Skeletal muscle tissue (tissue), 4 donors: Measurements from ENCODE around the gene REPIN1. TPM values are rescaled to one million over a fixed set of nuclear protein-coding genes. Genes with fewer than 3 reads are reported as not detected.

Experiments used
- H3K27ac ChIP-seq: one replicate; pipeline ENCODE4 v1.7.0; 2013; ENCODE audit warnings: mild to moderate bottlenecking, low read depth, low read length, inconsistent platforms
- H3K27me3 ChIP-seq, 3 donors: one replicate each; pipeline ENCODE4 v1.7.0; 2013; ENCODE audit warnings: low read length in 3 of 3; ENCODE audit not compliant: control insufficient read depth in 3 of 3, insufficient read depth in 3 of 3
- H3K36me3 ChIP-seq, 3 donors: one replicate each; pipeline ENCODE4 v1.7.0; 2013; ENCODE audit warnings: low read length in 3 of 3; ENCODE audit not compliant: control insufficient read depth in 3 of 3, insufficient read depth in 3 of 3
- H3K4me1 ChIP-seq, 3 donors: one replicate each; pipeline ENCODE4 v1.7.0; 2013; ENCODE audit warnings: low read length in 3 of 3, mild to moderate bottlenecking in 3 of 3; ENCODE audit not compliant: control insufficient read depth in 3 of 3, insufficient read depth in 3 of 3
- H3K4me3 ChIP-seq, 3 donors: one replicate each; pipeline ENCODE4 v1.7.0; 2013; ENCODE audit warnings: low read length in 3 of 3
- H3K9ac ChIP-seq, 3 donors: one replicate each; pipeline ENCODE4 v1.7.0; 2013; ENCODE audit warnings: low read length in 3 of 3, mild to moderate bottlenecking in 3 of 3, moderate library complexity in 2 of 3, low read depth in 1 of 3
- H3K9me3 ChIP-seq, 3 donors: one replicate each; pipeline ENCODE4 v1.7.0; 2013; ENCODE audit warnings: low read length in 3 of 3; ENCODE audit not compliant: control insufficient read depth in 3 of 3
- total RNA-seq: library from RNA; depleted of rRNA; stranded (reverse); fragments of >200 nt; gene quantifications from one replicate; pipeline ENCODE4 v1.2.3, GENCODE V29; 2014
- donor health status: Osteomylitis.

Gene REPIN1
- total RNA-seq, 1 donor from 2014 or later, result 31.3 TPM

DNA sequence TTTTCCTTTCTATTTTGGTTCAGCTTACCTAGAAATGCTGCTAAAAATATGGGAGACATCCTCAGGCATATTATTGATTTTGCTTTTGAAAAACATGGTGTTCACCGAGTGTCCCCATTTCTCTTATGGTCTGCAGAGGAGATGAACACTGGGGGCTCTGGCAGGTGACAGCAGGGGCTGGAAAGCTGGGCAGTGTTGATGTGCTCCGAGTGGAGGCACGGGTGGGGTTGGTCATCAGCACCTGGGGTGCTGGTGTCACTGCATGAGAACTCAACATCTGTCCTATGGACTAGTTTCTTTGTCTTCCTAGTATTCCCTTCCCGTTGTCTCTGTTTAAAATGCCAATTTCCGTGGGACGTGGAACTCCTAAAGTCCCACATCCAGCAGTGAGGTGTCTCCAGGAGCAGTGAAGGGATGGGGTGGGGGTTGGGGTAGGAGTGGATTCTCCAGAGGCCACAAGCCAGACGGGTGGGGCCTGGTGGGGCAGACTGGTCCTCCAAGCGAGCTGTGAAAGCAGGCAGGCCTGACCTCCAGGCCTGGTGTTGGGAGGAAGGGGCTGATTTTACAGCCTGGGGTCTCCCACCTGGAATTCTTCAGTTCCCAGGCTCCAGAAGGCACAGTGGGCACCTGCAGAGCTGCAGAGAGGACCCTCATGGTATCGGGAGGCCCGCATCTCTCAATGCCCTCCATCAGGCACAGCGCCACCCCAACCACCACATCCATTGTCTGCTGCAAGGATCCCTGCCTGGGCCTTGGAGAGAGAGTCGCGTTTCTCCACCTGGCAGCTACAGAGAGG is 35.0 kb downstream of the REPIN1 start:
- peak overlapping the region; percentile 82 for H3K27ac ChIP-seq
- H3K4me1 ChIP-seq, result peaks cover 17 to 28% (median 27%) of the 10 kb centered on the region in 3 donors
- H3K36me3 ChIP-seq, result no peaks in the 10 kb centered on the region
- peak overlapping the region in 1 of 3 donors; percentile 85 for H3K4me3 ChIP-seq
- H3K27me3 ChIP-seq, result no peaks in the 10 kb centered on the region
- peak overlapping the region; percentile 50 to 97 (median 94) for H3K9ac ChIP-seq
- H3K9me3 ChIP-seq, result no peaks in the 10 kb centered on the region

DNA sequence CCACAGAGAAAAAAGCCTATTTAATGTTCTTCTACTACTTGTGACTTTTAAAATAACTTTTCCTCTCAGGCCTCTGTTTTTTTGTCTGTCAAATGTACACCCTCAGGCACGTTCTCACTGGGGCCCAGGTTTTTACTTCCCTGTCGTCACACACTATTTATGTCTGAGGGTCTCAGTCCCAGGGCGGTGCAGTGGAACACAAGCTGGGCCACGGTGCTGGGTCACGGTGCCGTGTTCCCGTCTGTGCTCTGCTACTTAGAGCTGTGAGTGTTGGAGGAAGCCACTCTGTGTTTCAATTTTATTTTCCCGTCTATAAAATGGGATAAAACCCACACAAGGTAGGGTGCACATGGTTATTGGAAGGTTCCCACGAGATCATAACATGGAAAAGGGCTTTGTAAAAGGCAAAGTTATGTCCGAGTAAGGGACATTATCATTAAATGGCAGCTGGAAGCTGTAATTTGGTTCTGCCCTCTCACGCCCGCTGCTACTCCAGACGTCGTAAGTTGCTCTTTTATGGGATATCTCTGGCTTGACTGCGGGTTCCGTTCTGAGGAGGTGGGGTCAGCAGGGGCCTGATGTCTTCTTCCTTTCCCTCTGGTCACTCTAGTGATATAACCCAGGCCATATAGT is 35.7 kb downstream of the REPIN1 start:
- Histone ChIP-seq H3K27ac (peak overlapping the region; percentile 82), H3K4me1 (peaks cover 11 to 21% (median 20%) of the 10 kb centered on the region in 3 donors), H3K9ac (peak overlapping the region; percentile 94 to 97 (median 95)), H3K4me3 (peak overlapping the region; percentile 76 to 85 (median 78)), H3K9me3 (no peaks in the 10 kb centered on the region), H3K36me3 (no peaks in the 10 kb centered on the region), H3K27me3 (no peaks in the 10 kb centered on the region)

- peak overlapping the region; percentile 94 to 97 (median 95) for H3K9ac ChIP-seq
- H3K27me3 ChIP-seq, result no peaks in the 10 kb centered on the region
- H3K9me3 ChIP-seq, result no peaks in the 10 kb centered on the region
- H3K36me3 ChIP-seq, result peaks cover 0 to under 1% (median 0%) of the 10 kb centered on the region in 3 donors
- H3K4me1 ChIP-seq, result peaks cover 11 to 20% (median 20%) of the 10 kb centered on the region in 3 donors
- peak overlapping the region; percentile 76 to 85 (median 78) for H3K4me3 ChIP-seq
- H3K27ac ChIP-seq, result peak overlapping the region; percentile 82
Measured at GRCh38 chr7:150404805-150405583, 36.4 kb downstream of the REPIN1 start.

DNA sequence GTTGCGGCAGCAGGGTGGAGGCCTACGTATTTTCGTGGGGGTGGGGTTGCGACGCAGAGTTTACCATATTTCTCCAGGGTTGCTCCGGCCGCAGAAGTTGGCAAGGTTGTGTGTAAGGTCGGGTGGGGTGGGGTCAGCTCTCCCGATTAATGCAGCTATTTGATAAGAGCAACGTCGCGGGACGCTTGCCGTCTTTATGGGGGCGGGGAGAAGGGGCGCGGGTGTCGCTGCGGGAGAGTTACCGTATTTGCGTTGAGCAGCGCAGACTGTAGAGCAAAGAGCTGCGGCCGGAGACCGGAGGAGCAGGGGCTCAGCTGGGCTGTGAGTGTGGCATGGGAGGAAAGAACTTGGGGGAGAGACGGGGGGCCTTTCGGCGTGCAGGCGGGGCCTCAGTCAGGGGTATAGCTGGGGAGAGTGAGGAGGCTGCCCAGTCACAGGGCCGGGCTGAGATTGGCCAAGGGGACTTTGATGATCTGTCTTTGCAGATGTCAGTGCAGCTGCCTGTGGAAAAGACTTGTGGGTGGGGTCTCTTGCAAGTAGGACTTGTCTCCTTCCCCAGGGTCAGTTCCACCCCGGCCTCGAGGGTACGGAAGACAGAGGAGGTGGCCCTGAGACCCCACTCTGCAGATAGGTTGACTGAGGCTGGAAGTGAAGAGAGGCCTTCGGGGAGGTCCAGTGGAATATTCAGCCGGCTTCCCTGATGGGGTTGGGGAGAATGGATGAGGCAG is 37.1 kb downstream of the REPIN1 start:
- Histone ChIP-seq H3K27ac (peak overlapping the region; percentile 82), H3K4me1 (peaks cover 11 to 20% (median 20%) of the 10 kb centered on the region in 3 donors), H3K27me3 (no peaks in the 10 kb centered on the region), H3K36me3 (peaks cover 0 to 5% (median 0%) of the 10 kb centered on the region in 3 donors), H3K9me3 (no peaks in the 10 kb centered on the region), H3K9ac (peak overlapping the region; percentile 51 to 97 (median 95)), H3K4me3 (peak overlapping the region; percentile 76 to 78 (median 77))

- Histone ChIP-seq H3K27me3 (no peaks in the 10 kb centered on the region), H3K27ac (peak overlapping the region; percentile 82), H3K4me3 (peak overlapping the region; percentile 76 to 78 (median 77)), H3K9ac (peak overlapping the region in 2 of 3 donors; percentile 14 to 97), H3K9me3 (no peaks in the 10 kb centered on the region), H3K4me1 (peaks cover 11 to 20% (median 17%) of the 10 kb centered on the region in 3 donors), H3K36me3 (peaks cover 0 to 5% (median 0%) of the 10 kb centered on the region in 3 donors)
Measured at GRCh38 chr7:150406312-150406566, 37.6 kb downstream of the REPIN1 start.

DNA sequence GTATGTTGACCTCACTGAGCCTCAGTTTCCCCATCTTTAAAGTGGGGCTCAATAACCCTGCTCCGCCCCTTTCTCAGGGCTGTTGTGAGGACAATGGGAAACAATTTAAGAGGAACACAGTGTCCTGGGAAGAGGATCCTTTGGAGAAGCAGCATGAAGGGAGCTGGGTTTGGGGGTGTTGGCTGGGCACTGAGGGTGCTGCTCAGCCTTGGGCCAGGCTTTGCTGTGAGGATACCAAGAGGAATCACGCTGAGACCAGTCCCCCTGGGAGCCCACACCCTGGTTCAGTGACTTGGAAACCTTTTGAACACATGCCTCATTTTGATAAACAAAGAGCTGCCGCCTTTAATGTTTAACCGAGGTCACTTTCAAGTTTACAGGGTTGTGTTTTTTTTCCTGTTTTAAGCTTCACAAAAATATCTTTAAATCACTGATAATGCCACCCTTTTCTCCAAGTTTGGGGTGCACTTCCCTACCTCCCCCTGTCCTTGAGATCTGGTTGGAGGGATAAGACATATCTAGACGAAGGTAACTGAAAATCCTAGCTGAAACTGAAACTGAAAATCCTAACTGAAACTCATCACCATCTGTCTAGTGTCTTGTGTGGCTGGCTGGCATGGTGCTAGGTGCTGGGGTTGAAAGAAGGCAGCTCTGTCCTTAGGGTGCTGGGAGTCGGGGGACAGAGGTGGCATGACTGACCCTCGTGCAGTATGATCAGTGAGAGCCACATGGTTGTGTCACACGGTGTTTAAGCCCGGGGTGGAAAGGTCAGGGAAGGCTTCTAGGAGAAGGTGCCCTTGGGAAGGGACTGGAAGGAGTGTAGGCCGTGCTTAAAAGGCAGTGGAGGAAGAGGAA is 38.2 kb downstream of the REPIN1 start:
- no peaks in the 10 kb centered on the region for H3K27me3 ChIP-seq
- H3K9ac ChIP-seq, result peak overlapping the region in 2 of 3 donors; percentile 14 to 33
- peaks cover 11 to 20% (median 16%) of the 10 kb centered on the region in 3 donors for H3K4me1 ChIP-seq
- peak overlapping the region; percentile 54 for H3K27ac ChIP-seq
- peaks cover 0 to 5% (median 0%) of the 10 kb centered on the region in 3 donors for H3K36me3 ChIP-seq
- H3K9me3 ChIP-seq, result no peaks in the 10 kb centered on the region
- peak overlapping the region; percentile 76 to 78 (median 77) for H3K4me3 ChIP-seq

GRCh38 chr7:150407588-150408392 is 39.2 kb downstream of the REPIN1 start:
- Histone ChIP-seq H3K36me3 (peaks cover 0 to 5% (median 0%) of the 10 kb centered on the region in 3 donors), H3K27ac (no peak overlapping the region), H3K4me1 (peaks cover 11 to 20% (median 16%) of the 10 kb centered on the region in 3 donors), H3K27me3 (no peaks in the 10 kb centered on the region), H3K9ac (no peak overlapping the region), H3K9me3 (no peaks in the 10 kb centered on the region), H3K4me3 (no peak overlapping the region)

- Histone ChIP-seq H3K9me3 (no peaks in the 10 kb centered on the region), H3K36me3 (peaks cover 0 to 5% (median 0%) of the 10 kb centered on the region in 3 donors), H3K9ac (no peak overlapping the region), H3K27ac (no peak overlapping the region), H3K27me3 (no peaks in the 10 kb centered on the region), H3K4me3 (no peak overlapping the region), H3K4me1 (peaks cover 11 to 18% (median 16%) of the 10 kb centered on the region in 3 donors)
Measured at GRCh38 chr7:150408393-150409299, 40.0 kb downstream of the REPIN1 start.
